Esophagus muscularis mucosa (tissue), 4 donors: ENCODE data around the gene SLC23A2. TPM values are rescaled to one million over a fixed set of nuclear protein-coding genes. Genes with fewer than 3 reads are reported as not detected.

Experiments used
- DNase-seq: peaks from one replicate; pipeline ENCODE4 v3.0.0-alpha.2; 2017; ENCODE audit errors: extremely low spot score
- H3K27ac ChIP-seq, 4 donors: fragments of 200-600 bp; sonication (generic); replicated peaks in 1 of 4; 1 replicate in 3 of 4; 2 replicates in 1 of 4; pipeline ENCODE4 v1.5.1; 2016 to 2019; ENCODE audit warnings: mild to moderate bottlenecking in 1 of 4
- H3K27me3 ChIP-seq, 4 donors: fragments of 200-600 bp; sonication (generic); one replicate each; pipeline versions ENCODE4 v1.5.1 to v1.6.0; 2016 to 2019
- H3K36me3 ChIP-seq, 4 donors: fragments of 200-600 bp; sonication (generic); one replicate each; pipeline ENCODE4 v1.5.1; 2016 to 2019
- H3K4me1 ChIP-seq, 4 donors: fragments of 200-600 bp; sonication (generic); one replicate each; pipeline ENCODE4 v1.5.1; 2016 to 2019
- H3K4me3 ChIP-seq, 4 donors: fragments of 200-600 bp; sonication (generic); 1 replicate in 2 of 4; 2 replicates in 2 of 4; pipeline ENCODE4 v1.5.1; 2016 to 2019; ENCODE audit warnings: mild to moderate bottlenecking in 4 of 4, moderate library complexity in 1 of 4
- H3K9me3 ChIP-seq, 4 donors: fragments of 200-600 bp; sonication (generic); 1 replicate in 3 of 4; 2 replicates in 1 of 4; pipeline ENCODE4 v1.5.1; 2016 to 2019
- CTCF ChIP-seq, 3 experiments: fragments of 200-600 bp in 2 of 3; fragments of 450-650 bp in 1 of 3; sonication (generic) in 2 of 3; IDR thresholded peaks; one replicate each; pipeline ENCODE4 v1.5.1; 2017 to 2019; ENCODE audit warnings: antibody characterized with exemption in 3 of 3, mild to moderate bottlenecking in 2 of 3, moderate library complexity in 1 of 3
- EP300 ChIP-seq: sonication (generic); formaldehyde crosslinking; IDR thresholded peaks from one replicate; pipeline ENCODE4 v1.6.1; 2017; ENCODE audit warnings: antibody characterized with exemption
- POLR2A ChIP-seq: fragments of 450-650 bp; IDR thresholded peaks from one replicate; pipeline ENCODE4 v1.6.1; 2017; ENCODE audit warnings: antibody characterized with exemption, moderate library complexity, mild to moderate bottlenecking, low read depth
- POLR2AphosphoS5 ChIP-seq, 2 donors: sonication (generic); formaldehyde crosslinking; IDR thresholded peaks; one replicate each; pipeline ENCODE4 v1.6.1; 2017; ENCODE audit warnings: antibody characterized with exemption in 2 of 2
- WGBS: methylation state at CpG from one replicate; pipeline ENCODE4 v1.1.5; 2018; 5-methylcytosine and 5-hydroxymethylcytosine counted together
- intact Hi-C: fragments of 100-400 bp; cut with DNase I; formaldehyde crosslinking; loops from one replicate; pipeline ENCODE4 v1.15.1; 2023
- total RNA-seq, 4 donors: library from RNA; depleted of rRNA; stranded (reverse); fragments of >200 nt; gene quantifications; one replicate each; pipeline versions ENCODE4 v1.1.0 to v1.2.1, GENCODE V29; 2016

Gene SLC23A2
- total RNA-seq, 4 donors from 2014 or later = 8.7 to 16.0 (median 12.2) TPM

- no peak for DNase-seq
- Histone ChIP-seq H3K27ac (no peak overlapping the region), H3K27me3 (no peaks in the 10 kb centered on the region), H3K4me3 (no peak overlapping the region), H3K9me3 (no peaks in the 10 kb centered on the region), H3K36me3 (peaks cover 0 to 25% (median 11%) of the 10 kb centered on the region in 4 donors), H3K4me1 (peaks cover 0 to 6% (median under 1%) of the 10 kb centered on the region in 4 donors)
- WGBS = 88% methylated on average over 4 of the region's 4 CpGs
- TF ChIP-seq POLR2A = no peak
- no peak for TF ChIP-seq POLR2AphosphoS5 (IDR thresholded peaks at IDR 0.05)
- no peak for TF ChIP-seq EP300
- no peak for TF ChIP-seq CTCF (IDR thresholded peaks at IDR 0.05)
- intact Hi-C loops = no loop called here
Measured at GRCh38 chr20:4904127-4904860, 97.0 kb downstream of the SLC23A2 start.

GRCh38 chr20:4902788-4903187, 98.5 kb downstream of the SLC23A2 start:
- Histone ChIP-seq H3K27ac (no peak overlapping the region), H3K9me3 (no peaks in the 10 kb centered on the region), H3K36me3 (peaks cover 0 to 37% (median 13%) of the 10 kb centered on the region in 4 donors), H3K4me1 (peaks cover 0 to 19% (median 14%) of the 10 kb centered on the region in 4 donors), H3K27me3 (no peaks in the 10 kb centered on the region), H3K4me3 (no peak overlapping the region)
- TF ChIP-seq CTCF (IDR thresholded peaks at IDR 0.05) = no peak
- DNase-seq = no peak
- intact Hi-C loops = no loop called here
- WGBS = 84% methylated on average over 4 of the region's 4 CpGs

- Histone ChIP-seq H3K27ac (no peak overlapping the region), H3K9me3 (no peaks in the 10 kb centered on the region), H3K27me3 (no peaks in the 10 kb centered on the region), H3K4me3 (no peak overlapping the region), H3K4me1 (peaks cover 0 to 20% (median 17%) of the 10 kb centered on the region in 4 donors), H3K36me3 (peaks cover 0 to 37% (median 13%) of the 10 kb centered on the region in 4 donors)
- no peak for DNase-seq
- TF ChIP-seq POLR2AphosphoS5 (IDR thresholded peaks at IDR 0.05) (no peak), POLR2A (no peak), EP300 (no peak), CTCF (IDR thresholded peaks at IDR 0.05) (no peak)
- WGBS = 90% methylated on average over 14 of the region's 14 CpGs
- intact Hi-C loops = no loop called here
Measured at GRCh38 chr20:4901031-4901818, 100.1 kb downstream of the SLC23A2 start.

- 61% methylated on average over 9 of the region's 14 CpGs for WGBS
- Histone ChIP-seq H3K9me3 (no peaks in the 10 kb centered on the region), H3K27ac (no peak overlapping the region), H3K27me3 (no peaks in the 10 kb centered on the region), H3K4me3 (no peak overlapping the region), H3K36me3 (peaks cover 0 to 37% (median 13%) of the 10 kb centered on the region in 4 donors), H3K4me1 (peaks cover 0 to 20% (median 14%) of the 10 kb centered on the region in 4 donors)
- TF ChIP-seq POLR2AphosphoS5 (IDR thresholded peaks at IDR 0.05) (no peak), CTCF (IDR thresholded peaks at IDR 0.05) (no peak), EP300 (no peak), POLR2A (no peak)
- DNase-seq = no peak
- intact Hi-C loops = no loop called here
Measured at GRCh38 chr20:4898282-4899244, 102.7 kb downstream of the SLC23A2 start.
